Measurements from ENCODE around the gene SNED1.
A peak's percentile ranks its signal among the peaks of the same experiment; 100 is the strongest.

The SNED1 gene

DNA sequence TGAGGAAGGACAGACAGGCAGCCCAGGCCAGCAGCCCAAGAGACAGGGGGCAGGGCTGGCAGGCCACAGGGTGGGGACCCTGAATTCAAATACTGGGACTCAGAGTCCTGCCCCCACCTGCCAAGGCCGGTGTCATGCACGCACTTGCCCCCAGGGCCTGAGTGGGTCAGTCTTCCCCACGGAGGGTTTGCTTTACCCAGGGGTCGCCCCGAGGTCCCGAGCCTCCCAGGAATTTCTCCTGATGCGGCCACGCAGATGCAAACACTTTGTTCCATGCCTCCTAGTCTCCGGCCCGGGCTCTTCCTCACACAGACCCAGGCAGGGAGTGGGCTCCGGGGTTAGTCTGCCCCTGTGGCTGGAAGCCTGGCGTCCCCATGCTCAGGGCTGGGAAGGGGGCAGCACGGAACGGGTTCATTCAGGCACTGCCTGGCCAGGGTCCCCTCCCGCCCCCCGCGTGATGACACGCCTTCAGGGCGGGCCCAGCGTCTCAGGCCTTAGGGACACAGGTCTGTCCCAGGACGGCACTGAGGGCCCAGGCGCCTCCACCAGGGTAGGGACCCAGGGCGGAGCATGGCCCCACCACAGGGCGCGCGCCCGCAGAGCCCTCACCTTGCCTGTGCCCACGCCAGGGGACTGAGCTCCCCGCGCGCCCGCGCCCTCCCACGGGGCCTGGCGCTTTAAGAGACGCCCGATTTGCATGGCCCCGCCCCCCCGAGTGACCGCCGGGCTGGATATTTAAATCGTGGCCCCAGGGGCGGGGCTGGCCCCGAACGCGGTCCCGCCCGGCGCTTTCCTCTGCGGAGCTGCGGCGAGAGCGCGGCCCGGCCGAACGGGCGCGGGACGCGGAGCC lies at the start of gene SNED1:
Gene SNED1 (plus strand): TSS at position 763 of the 850 bp plus-strand sequence. CDS start 220 bp downstream, outside the sequence.
- peak; percentile 39 for DNase-seq

- no peak for DNase-seq
Observed at GRCh38 chr2:240948905-240949790, 49.3 kb upstream of the SNED1 start.

GRCh38 chr2:240949791-240950705 lies 48.4 kb upstream of the SNED1 start:
- no peak for DNase-seq

DNA sequence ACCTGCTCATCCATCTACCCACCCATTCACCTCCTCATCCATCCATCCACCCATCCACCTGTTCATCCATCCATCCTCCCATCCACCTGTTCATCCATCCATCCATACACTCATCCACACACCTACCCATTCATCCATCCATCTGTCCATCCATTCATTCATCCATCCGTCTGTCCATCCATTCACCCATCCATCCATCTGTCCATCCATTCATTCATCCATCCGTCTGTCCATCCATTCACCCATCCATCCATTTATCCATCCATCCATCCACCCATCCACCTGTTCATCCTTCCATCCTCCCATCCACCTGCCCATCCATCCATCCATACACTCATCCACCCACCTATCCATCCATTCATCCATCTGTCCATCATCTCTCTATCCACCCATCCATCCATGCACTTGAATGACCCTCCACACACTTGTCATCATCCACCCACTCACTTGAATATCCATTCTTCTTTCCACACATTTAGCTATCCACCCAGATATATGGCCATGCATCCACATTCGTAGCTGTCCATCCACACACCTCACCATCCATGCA lies 47.3 kb upstream of the SNED1 start:
- DNase-seq, result no peak

- no peak for DNase-seq
Observed at GRCh38 chr2:240952496-240953246, 45.7 kb upstream of the SNED1 start.

- DNase-seq, result no peak
Observed at GRCh38 chr2:240953426-240954410, 44.7 kb upstream of the SNED1 start.

GRCh38 chr2:240954436-240955305 lies 43.7 kb upstream of the SNED1 start:
- no peak for DNase-seq

GRCh38 chr2:240955306-240956170 lies 42.9 kb upstream of the SNED1 start:
- DNase-seq, result no peak

GRCh38 chr2:240956171-240956934 lies 42.1 kb upstream of the SNED1 start:
- DNase-seq, result no peak

DNA sequence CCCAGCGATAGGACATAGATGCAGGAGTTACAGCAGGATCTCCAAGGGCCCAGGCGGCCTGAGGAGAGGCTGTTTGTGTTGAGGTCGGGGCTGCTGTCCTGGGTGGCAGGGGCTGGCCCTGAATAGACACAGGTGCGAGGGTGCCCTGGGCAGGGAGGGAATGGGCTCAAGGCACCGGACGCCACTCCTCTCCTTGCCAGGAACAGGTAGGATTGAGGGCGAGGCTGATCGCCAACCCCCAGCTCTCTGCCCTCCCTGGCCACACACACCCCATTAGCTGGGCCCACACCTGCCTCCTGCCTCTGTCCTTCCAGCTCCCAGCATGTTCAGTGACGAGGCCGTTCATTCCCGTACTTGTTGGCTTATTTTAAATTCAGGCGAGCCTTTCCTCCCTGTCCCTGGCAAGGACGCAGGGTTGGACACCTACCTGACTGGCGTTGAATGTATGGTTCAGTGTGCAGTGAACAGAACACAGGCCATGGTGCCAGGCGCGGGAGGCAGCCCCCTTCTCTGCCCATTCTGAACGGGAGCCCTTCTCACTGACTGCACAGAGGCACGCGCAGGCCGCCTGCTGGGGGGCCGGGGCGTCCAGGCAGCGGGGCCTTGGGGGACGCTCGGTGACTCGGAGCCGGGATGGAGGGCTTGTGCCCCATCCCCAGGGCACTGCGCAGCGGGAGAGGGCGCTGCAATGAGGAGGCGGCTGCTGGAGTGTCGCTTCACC lies 41.3 kb upstream of the SNED1 start:
- DNase-seq, result no peak

GRCh38 chr2:240957656-240958365 lies 40.6 kb upstream of the SNED1 start:
- no peak for DNase-seq

- DNase-seq, result no peak
Observed at GRCh38 chr2:240958366-240959213, 39.8 kb upstream of the SNED1 start.

DNA sequence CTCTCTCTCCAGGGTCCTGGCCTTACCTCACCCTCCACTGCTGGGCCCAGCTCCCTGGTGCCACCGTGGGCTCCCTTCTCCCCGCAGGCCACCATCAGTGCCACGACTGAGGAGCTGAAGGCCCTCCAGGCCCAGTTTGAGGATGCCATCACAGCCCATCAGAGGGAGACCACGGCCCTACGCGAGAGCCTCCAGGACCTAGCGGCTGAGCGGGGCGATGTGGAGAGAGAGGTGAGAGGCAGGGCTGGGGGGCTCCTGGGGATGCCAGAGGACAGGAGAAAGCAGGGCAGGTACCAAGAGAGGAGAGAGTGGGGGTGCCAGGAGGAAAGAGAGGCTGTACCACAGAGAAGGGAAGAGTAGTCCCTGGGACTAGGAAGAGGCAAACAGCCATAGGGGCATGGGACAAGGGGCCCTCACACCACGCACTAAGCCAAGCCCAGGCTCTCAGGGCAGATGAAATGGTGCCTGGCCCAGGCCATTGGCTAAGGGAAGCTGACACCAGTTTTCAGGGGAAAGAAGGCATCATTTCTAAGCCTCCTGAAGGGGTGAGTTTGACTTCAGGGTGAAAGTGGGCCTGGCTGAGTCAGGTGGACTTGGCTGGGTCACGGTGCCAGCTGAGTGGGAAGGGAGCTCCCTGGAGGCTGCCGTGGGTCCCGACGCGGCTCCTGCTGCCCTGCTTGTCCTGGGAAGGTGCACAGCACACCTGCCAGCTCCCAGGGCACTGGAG lies 39.0 kb upstream of the SNED1 start:
- no peak for DNase-seq

DNA sequence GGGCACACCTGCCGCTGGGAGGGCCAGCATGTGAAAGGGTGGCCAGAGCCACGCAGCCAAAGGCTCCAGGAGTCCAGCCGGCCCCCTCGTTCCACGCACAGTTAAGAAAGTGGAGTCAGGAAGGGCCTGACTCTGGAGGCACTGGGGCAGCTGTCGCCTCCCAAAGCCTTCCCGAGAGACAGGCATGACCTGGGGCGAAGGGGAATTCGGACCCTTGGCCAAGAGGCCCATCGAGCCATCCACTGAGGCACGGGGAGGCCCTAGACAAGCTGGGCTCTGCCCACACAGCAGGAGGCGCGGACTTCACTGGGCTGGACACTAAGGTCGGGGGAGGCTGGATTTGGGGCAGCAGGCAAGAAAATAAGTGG lies 38.5 kb upstream of the SNED1 start:
- no peak for DNase-seq
